ENCODE measurements around the gene JAKMIP3.

JAKMIP3 gene

DNA sequence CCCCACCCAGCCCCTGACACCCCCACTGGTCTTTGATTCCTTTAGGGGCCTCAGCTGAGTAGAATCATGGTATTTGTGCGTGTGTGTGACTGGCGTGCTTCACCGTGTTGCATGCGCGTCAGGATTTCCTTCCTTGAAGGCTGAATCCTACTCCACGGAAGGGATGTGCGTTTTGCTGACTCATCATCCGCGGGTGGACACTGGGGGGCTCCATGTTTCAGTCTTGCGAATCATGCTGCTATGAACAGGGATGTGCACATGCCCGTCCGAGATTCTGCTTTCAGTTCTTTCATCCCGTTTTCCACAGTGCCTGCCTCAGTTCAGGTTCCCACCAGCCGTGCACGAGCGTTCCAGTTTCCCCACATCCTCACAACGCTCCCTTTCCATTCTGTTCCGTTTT, 20.9 kb upstream of the JAKMIP3 start:
- DNase-seq: no peak

GRCh38 chr10:132045324-132045723, 20.4 kb upstream of the JAKMIP3 start:
- DNase-seq: no peak

- DNase-seq: no peak
Measured at GRCh38 chr10:132047575-132048293, 18.0 kb upstream of the JAKMIP3 start.

DNA sequence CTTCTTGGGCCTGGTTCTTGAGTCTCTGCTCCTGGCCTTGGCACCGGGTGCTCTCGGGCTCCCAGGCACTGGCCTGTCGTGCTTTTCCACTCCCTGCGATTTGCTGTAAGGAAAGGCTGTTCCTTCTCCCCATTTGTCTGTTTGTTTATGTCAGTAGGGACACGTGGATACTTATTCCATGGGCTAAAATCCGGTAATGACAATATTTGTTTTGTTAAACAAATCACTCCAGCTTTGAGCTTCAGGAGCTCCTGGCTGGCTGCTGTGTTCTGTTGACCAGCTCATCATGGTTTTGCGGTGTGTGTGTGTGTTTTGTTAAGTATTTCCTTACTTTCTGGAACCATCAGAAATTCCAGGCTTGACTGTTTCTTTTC, 17.5 kb upstream of the JAKMIP3 start:
- no peak for DNase-seq

DNA sequence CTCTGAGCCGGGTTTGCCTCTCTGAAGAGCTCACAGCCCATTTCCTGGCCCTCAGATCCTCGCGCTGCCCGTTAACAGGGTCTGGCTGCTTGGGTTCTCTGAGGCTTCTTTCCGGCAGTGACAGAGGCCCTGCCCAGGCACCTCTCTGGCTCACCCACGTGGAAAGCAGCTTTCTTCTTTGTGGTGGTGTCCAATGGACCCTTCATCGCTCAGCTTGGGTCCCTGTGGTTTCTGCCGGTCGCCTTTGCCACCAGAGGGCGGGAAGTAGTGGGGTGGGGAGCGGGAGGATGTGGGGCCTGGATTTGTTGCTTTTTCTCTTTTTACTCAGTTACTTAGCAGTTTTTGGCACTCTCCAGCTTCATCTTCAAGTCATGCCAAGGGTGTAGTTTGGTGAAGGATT, 15.6 kb upstream of the JAKMIP3 start:
- no peak for DNase-seq

GRCh38 chr10:132052124-132052523, 13.6 kb upstream of the JAKMIP3 start:
- DNase-seq: no peak

GRCh38 chr10:132054564-132054963, 11.2 kb upstream of the JAKMIP3 start:
- DNase-seq: peak in 1 of 2 experiments; percentile 2

DNA sequence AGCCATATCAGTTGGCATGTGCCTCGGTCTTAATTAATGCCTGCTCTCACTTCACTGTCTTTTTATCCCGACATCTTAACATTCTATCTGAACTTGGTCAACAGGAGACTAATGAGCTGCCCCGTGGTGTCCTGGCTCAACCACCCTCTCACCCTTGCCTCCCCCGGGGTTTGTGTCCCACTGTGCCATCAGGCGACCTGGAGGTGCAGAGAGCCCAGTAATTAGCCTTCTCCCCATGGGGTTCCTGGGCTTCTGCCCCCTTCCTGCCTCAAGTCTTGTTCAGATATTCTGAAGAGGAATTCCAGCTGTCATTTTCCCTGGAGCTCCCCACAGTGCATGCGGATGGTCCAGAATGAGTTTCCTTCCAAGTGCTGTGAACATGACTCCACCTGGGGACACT, 10.1 kb upstream of the JAKMIP3 start:
- DNase-seq: no peak

DNA sequence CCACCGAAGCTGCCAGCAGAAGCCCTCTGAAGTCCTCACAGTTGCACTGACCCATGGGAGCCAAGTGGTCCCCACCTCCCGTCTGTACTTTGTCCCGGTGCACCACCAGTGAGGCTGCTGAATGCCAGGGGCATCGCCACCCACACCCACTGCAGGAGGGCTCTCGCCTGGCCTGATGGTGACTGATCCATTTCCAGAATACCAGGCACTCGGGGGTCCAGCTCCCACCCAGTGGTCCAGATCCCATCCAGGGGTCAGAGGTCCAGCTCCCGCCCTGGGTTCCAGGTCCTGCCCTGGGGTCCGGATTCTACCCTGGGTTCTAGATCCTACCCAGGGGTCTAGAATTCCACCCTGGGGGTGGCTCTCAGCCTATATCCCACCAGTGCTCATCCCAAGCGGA, 9.1 kb upstream of the JAKMIP3 start:
- DNase-seq: no peak

- DNase-seq: no peak
Measured at GRCh38 chr10:132057191-132057681, 8.5 kb upstream of the JAKMIP3 start.

GRCh38 chr10:132058111-132058745, 7.5 kb upstream of the JAKMIP3 start:
- no peak for DNase-seq

DNA sequence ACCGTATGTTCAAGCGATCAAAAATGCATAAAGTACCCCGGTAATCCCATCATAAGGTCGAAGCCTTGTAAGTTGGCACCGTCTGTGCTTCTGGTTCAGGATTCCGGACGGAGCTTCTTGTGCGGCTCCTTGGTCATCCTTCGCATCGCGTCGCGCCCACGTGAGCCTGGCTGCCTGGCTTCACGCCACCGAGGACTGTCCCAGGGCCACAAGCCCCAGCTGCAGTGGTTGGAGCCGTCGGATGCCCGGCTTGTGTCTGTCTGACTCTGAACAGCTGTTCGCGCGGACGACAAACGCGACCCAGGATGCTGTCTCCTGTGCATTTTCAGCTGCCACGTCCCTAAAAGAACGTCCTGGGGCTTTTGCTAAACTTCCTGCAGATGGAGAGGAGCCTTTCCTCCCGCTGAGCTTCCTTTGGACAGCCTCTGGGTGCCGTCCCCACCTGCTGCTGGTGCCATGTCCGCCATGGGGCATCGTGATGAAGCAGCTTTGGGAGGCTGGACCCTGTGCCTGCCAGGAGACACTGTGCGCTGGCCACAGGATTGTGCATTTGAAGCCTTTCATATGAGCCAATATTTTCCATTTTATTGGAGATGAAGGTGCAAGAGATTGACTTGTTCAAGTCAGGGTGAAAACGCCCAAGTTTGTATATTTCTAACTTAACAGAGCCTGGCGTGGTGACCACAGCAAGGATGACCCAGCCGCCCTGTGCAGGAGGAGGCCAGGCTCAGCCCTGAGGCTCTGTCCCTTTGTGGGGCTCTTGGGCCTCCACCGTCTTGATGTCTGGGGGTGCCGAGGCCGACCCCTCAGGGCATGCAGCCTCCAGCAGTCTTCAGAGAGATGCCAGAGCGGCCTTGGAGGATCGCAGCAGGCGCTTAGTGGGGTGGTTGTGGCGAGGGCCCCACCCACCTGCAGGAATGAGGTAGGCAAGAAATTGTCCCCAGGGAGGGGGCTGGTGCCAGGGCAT, 6.7 kb upstream of the JAKMIP3 start:
- DNase-seq: no peak

DNA sequence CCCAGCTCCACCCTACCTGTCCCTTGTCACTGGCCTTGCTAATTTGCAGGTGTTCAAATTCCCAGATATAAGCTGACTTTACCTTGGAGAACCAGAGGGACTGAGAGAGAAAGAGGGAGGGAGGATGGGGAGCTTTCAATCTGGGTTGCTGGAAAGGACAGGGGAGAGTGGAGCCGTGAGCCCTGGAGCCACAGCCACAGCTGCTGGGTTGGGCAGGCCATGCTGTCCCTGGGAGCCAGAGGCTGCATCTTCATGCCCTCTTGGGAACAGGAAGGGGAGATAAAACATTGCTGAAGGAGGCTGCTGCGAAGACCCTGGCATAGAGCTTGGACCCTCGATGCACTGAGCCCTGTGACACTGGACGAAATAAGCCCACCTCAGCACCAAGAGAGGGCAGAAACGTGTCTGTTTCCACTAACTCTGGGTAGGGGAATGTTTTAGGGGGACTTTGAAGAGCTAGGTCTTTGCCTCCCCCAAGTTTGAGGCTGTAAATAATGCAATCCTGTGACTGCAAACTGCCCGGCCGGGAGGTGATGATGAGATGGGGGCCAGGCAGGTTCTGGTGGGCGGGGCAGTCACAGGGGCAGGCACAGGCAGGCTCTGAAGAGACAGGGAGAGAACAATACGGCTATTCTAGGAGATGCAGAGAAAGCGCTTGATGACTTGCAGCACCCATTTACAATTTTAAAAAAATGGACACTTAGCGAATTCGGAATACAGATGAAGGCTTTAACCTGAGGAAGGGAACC, 5.8 kb upstream of the JAKMIP3 start:
- DNase-seq: no peak

- no peak for DNase-seq
Measured at GRCh38 chr10:132061030-132061429, 4.7 kb upstream of the JAKMIP3 start.

GRCh38 chr10:132061465-132061864, 4.3 kb upstream of the JAKMIP3 start:
- no peak for DNase-seq

DNA sequence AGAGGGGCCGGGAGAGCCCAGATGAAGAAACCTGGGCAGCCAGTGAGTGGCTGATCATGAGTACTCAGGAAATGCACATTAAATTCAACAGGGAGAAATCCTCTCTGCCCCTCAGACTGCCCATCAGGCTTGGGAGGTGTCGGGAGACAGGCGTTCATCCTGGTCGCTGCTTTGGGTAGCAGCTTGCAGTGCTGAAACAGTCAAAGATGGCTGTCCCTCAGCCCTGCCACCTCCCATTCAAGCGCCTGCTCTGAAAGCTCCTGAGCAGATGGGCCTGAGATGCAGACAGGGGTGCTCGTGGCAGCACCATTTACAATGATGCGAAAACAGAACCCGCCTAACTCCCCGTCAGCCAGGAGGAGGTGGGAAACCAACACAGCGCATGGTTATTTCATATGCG, 3.6 kb upstream of the JAKMIP3 start:
- no peak for DNase-seq

- no peak for DNase-seq
Measured at GRCh38 chr10:132062641-132063390, 2.9 kb upstream of the JAKMIP3 start.

GRCh38 chr10:132063432-132063831, 2.3 kb upstream of the JAKMIP3 start:
- no peak for DNase-seq

GRCh38 chr10:132064082-132064755, 1.5 kb upstream of the JAKMIP3 start:
- DNase-seq: no peak

DNA sequence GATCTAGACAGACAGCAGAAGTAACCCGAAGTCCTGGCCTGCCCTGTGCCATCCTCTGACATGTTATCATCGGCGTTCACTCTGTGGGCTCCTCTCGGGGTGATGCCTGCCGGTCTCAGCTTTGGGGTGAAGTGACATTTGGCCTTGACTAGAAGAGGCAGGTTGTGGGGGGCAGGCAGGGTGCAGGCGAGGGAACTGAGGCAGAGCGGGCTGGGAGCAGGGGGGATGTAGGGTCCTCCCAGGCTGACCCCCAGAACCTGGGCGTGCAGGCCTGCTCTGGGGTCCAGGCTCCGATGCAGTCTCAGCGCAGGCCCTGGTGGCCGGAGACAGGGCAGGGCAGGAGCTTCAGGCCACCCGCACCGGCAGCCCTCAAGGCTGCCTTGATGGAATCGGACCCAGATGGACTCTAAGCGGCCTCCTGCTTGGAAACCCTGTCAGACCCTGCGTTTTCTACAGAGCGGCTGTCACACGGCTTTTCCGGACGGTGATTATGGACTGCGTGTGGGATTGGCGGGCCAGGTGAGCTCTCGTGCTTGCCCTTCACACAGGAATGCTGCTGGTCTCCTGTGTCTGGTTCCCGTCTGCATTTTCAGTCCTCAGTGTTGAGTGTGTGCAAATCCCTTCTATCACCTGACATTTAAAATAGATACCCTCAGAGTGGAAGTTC, 842 bp upstream of the JAKMIP3 start:
- DNase-seq: no peak

DNA sequence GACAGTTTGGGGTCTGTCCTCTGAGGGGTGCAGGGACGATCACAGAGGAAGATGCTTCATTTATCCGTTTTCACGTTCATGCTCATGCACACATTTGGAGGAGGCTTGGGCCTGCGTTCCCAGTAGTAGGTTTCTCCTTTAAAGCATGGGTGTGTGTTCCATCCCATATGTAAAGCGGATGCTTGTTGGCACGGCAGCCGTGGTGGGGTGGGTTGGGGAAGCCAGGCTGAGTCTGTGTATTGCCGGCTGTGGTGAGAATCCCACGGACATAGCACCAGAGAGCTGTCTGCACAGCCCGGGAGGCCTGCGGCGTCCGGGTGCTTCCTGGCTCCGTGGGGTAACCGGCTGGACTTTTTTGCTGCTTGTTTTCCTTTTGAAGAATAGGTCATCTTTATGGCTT, 440 bp downstream of the JAKMIP3 start:
- DNase-seq: no peak

All from Kasumi-1 (cell line).